HFFc6 (cell line): ENCODE data around the gene FGF1. TPM values are rescaled to one million over a fixed set of nuclear protein-coding genes. Genes with fewer than 3 reads are reported as not detected.

Source experiments
- DNase-seq: peaks from one replicate; pipeline ENCODE4 v3.0.0-alpha.2; 2018
- H3K27ac Mint-ChIP-seq: 2 replicates; pipeline ENCODE4 v1.8.0; 2020; ENCODE audit warnings: mild to moderate bottlenecking, mixed read lengths
- H3K27me3 Mint-ChIP-seq: 2 replicates; pipeline ENCODE4 v1.8.0; 2021; ENCODE audit warnings: mild to moderate bottlenecking, moderate library complexity, mixed read lengths; ENCODE audit not compliant: insufficient read depth
- H3K36me3 Mint-ChIP-seq: 2 replicates; pipeline ENCODE4 v1.8.0; 2021; ENCODE audit warnings: low read depth, mixed read lengths
- H3K4me1 Mint-ChIP-seq: 2 replicates; pipeline ENCODE4 v1.8.0; 2020; ENCODE audit warnings: low read depth, mixed read lengths
- H3K4me3 Mint-ChIP-seq: 2 replicates; pipeline ENCODE4 v1.8.0; 2020; ENCODE audit warnings: mild to moderate bottlenecking, moderate library complexity, mixed read lengths
- H3K9me3 Mint-ChIP-seq: 2 replicates; pipeline ENCODE4 v1.8.0; 2020; ENCODE audit warnings: mild to moderate bottlenecking, mixed read lengths
- CTCF ChIP-seq: fragments of 200-600 bp; sonication (generic); IDR thresholded peaks from 2 replicates; pipeline ENCODE4 v1.5.0; 2021; ENCODE audit warnings: antibody characterized with exemption, mild to moderate bottlenecking
- total RNA-seq, 6 experiments: library from RNA; stranded (reverse); fragmentation: NEBNext Ultra II Directional; extraction: Animal tissue kit (Norgen Biotek cat#: 25700); gene quantifications; 2 replicates in 1 of 6; 3 replicates in 5 of 6; pipeline ENCODE4 v1.2.3, GENCODE V29; 2021

FGF1 gene
- total RNA-seq, 6 experiments from 2014 or later = 34.2 to 42.4 (median 37.2) TPM

- Mint-ChIP-seq H3K4me3 (peak overlapping the region; percentile 84), H3K27ac (no peak overlapping the region), H3K36me3 (peaks cover 14% of the 10 kb centered on the region), H3K4me1 (peaks cover 77% of the 10 kb centered on the region), H3K9me3 (peaks cover 18% of the 10 kb centered on the region), H3K27me3 (peaks cover 3% of the 10 kb centered on the region; the same call in 1 of the 2 replicates)
- TF ChIP-seq CTCF = no peak
- no peak for DNase-seq
These were observed 66.1 kb downstream of the FGF1 start for GRCh38 chr5:142619815-142620214.

GRCh38 chr5:142618130-142618523, 67.8 kb downstream of the FGF1 start:
- peak; percentile 56 for DNase-seq
- peak overlapping the region; percentile 74 for H3K27ac Mint-ChIP-seq
- peaks cover 87% of the 10 kb centered on the region for H3K4me1 Mint-ChIP-seq
- no peak for TF ChIP-seq CTCF
- peaks cover 3% of the 10 kb centered on the region; the same call in 1 of the 2 replicates for H3K27me3 Mint-ChIP-seq
- peaks cover 18% of the 10 kb centered on the region for H3K9me3 Mint-ChIP-seq
- no peak overlapping the region for H3K4me3 Mint-ChIP-seq
- H3K36me3 Mint-ChIP-seq = peaks cover 14% of the 10 kb centered on the region

GRCh38 chr5:142617416-142618129, 68.3 kb downstream of the FGF1 start:
- Mint-ChIP-seq H3K4me1 (peaks cover 87% of the 10 kb centered on the region), H3K27me3 (peaks cover 3% of the 10 kb centered on the region; the same call in 1 of the 2 replicates), H3K4me3 (no peak overlapping the region; the same call in 1 of the 2 replicates), H3K27ac (peak overlapping the region; percentile 74), H3K9me3 (peaks cover 18% of the 10 kb centered on the region), H3K36me3 (peaks cover 17% of the 10 kb centered on the region)
- no peak for TF ChIP-seq CTCF
- DNase-seq = no peak

- Mint-ChIP-seq H3K9me3 (peaks cover 15% of the 10 kb centered on the region), H3K4me1 (peaks cover 82% of the 10 kb centered on the region), H3K27ac (no peak overlapping the region), H3K27me3 (0 out of 2 replicates have a peak, but pooled peaks cover under 1% of the 10 kb centered on the region), H3K36me3 (peaks cover 18% of the 10 kb centered on the region), H3K4me3 (no peak overlapping the region)
- DNase-seq = no peak
- no peak for TF ChIP-seq CTCF
These were observed 69.9 kb downstream of the FGF1 start for GRCh38 chr5:142615948-142616347.

GRCh38 chr5:142614054-142614453, 71.8 kb downstream of the FGF1 start:
- H3K27me3 Mint-ChIP-seq = no peaks in the 10 kb centered on the region
- DNase-seq = no peak
- H3K4me1 Mint-ChIP-seq = peaks cover 67% of the 10 kb centered on the region
- H3K27ac Mint-ChIP-seq = no peak overlapping the region; the same call in 1 of the 2 replicates
- H3K4me3 Mint-ChIP-seq = no peak overlapping the region
- peaks cover 8% of the 10 kb centered on the region; the same call in 1 of the 2 replicates for H3K36me3 Mint-ChIP-seq
- no peak for TF ChIP-seq CTCF
- H3K9me3 Mint-ChIP-seq = no peaks in the 10 kb centered on the region
